SK-N-SH (cell line): ENCODE results near the gene SAT2. TPM values are rescaled to one million over a fixed set of nuclear protein-coding genes. Genes with fewer than 3 reads are reported as not detected.

Experiments
- CTCF ChIA-PET: fragments of 300-600, 350-600 bp; formaldehyde crosslinking; extraction: SDS; loops from one replicate; lab custom pipeline; 2021; lab: Yijun Ruan, JAX
- POLR2A ChIA-PET: fragments of 350-600 bp; sonication (Branson Sonifier 250); formaldehyde crosslinking; extraction: SDS; loops from one replicate; lab custom pipeline; 2020; ENCODE audit warnings: antibody characterized with exemption, inconsistent platforms; lab: Yijun Ruan, JAX
- DNase-seq: peaks from one replicate; pipeline ENCODE4 v3.0.0; 2012
- H2AFZ ChIP-seq: fragments of 200-600 bp; sonication (generic); 2 replicates; pipeline ENCODE4 v1.8.1; 2016; ENCODE audit warnings: antibody characterized with exemption, mild to moderate bottlenecking, low read depth
- H3F3A ChIP-seq: fragments of 200-600 bp; sonication (generic); replicated peaks from 2 replicates; pipeline ENCODE3; 2016; ENCODE audit warnings: antibody characterized with exemption, mild to moderate bottlenecking; ENCODE audit not compliant: insufficient read depth
- H3K27ac ChIP-seq, 2 experiments: fragments of 200-500 bp in 1 of 2; fragments of 200-600 bp in 1 of 2; sonication (Bioruptor generic) in 1 of 2; sonication (generic), shearing (Covaris generic) in 1 of 2; 2 replicates each; pipeline versions ENCODE4 v1.5.1 to v1.6.1; 2014 to 2016; ENCODE audit warnings: low read depth in 2 of 2, inconsistent platforms in 1 of 2, low read length in 1 of 2, mild to moderate bottlenecking in 1 of 2, mixed read lengths in 1 of 2
- H3K27me3 ChIP-seq: fragments of 200-600 bp; sonication (generic), shearing (Covaris generic); 2 replicates; pipeline ENCODE4 v1.6.1; 2016; ENCODE audit warnings: mixed run types; ENCODE audit not compliant: insufficient read depth
- H3K36me3 ChIP-seq, 2 experiments: fragments of 200-500 bp in 1 of 2; fragments of 200-600 bp in 1 of 2; sonication (Bioruptor generic) in 1 of 2; sonication (generic) in 1 of 2; replicated peaks in 1 of 2; 2 replicates each; pipeline versions ENCODE3 to v1.5.1; 2014 to 2016; ENCODE audit warnings: low read length in 1 of 2, mild to moderate bottlenecking in 1 of 2; ENCODE audit not compliant: insufficient read depth in 2 of 2, control insufficient read depth in 1 of 2
- H3K4me1 ChIP-seq, 2 experiments: fragments of 200-500 bp in 1 of 2; fragments of 200-600 bp in 1 of 2; sonication (Bioruptor generic) in 1 of 2; sonication (generic), shearing (Covaris generic) in 1 of 2; 2 replicates each; pipeline versions ENCODE4 v1.5.1 to v1.6.1; 2014 to 2016; ENCODE audit warnings: low read depth in 1 of 2, low read length in 1 of 2, mixed run types in 1 of 2; ENCODE audit not compliant: insufficient read depth in 2 of 2, control insufficient read depth in 1 of 2
- H3K4me2 ChIP-seq: fragments of 200-600 bp; sonication (generic), shearing (Covaris generic); 2 replicates; pipeline ENCODE4 v1.6.1; 2017; ENCODE audit warnings: mixed run types
- H3K4me3 ChIP-seq, 2 experiments: fragments of 200-500 bp in 1 of 2; fragments of 200-600 bp in 1 of 2; sonication (Bioruptor generic) in 1 of 2; sonication (generic), shearing (Covaris generic) in 1 of 2; 2 replicates each; pipeline versions ENCODE4 v1.5.1 to v1.8.1; 2014 to 2016; ENCODE audit warnings: low read depth in 2 of 2, inconsistent platforms in 1 of 2, low read length in 1 of 2, mild to moderate bottlenecking in 1 of 2, mixed read lengths in 1 of 2, moderate library complexity in 1 of 2
- H3K79me2 ChIP-seq: fragments of 200-600 bp; sonication (generic); 2 replicates; pipeline ENCODE4 v1.8.1; 2017; ENCODE audit warnings: mild to moderate bottlenecking; ENCODE audit not compliant: insufficient read depth
- H3K9ac ChIP-seq: fragments of 200-600 bp; sonication (generic); 2 replicates; pipeline ENCODE4 v1.6.1; 2017; ENCODE audit warnings: mixed run types
- H3K9me2 ChIP-seq: fragments of 200-600 bp; sonication (generic); 2 replicates; pipeline ENCODE4 v1.6.1; 2017; ENCODE audit warnings: mixed run types
- H3K9me3 ChIP-seq: fragments of 200-600 bp; sonication (generic); 2 replicates; pipeline ENCODE4 v1.6.1; 2017; ENCODE audit warnings: mixed run types, mild to moderate bottlenecking, moderate library complexity
- H4K20me1 ChIP-seq: fragments of 200-600 bp; sonication (generic); 2 replicates; pipeline ENCODE4 v1.6.1; 2017; ENCODE audit warnings: mild to moderate bottlenecking, mixed run types; ENCODE audit not compliant: insufficient read depth
- CTCF ChIP-seq: fragments of 200-600 bp; sonication (generic); IDR thresholded peaks from 2 replicates; pipeline ENCODE4 v1.6.1; 2017; ENCODE audit warnings: antibody characterized with exemption, mild to moderate bottlenecking, moderate library complexity
- ELF1 ChIP-seq: IDR thresholded peaks from 2 replicates; pipeline ENCODE4 v1.4.0; 2012
- EP300 ChIP-seq, 2 experiments: IDR thresholded peaks; 2 replicates each; pipeline versions ENCODE4 v1.4.0 to v1.6.1; 2012; ENCODE audit warnings: borderline replicate concordance in 1 of 2, low read depth in 1 of 2, low read length in 1 of 2
- FOSL2 ChIP-seq: IDR thresholded peaks from 2 replicates; pipeline ENCODE4 v1.4.0; 2012; ENCODE audit warnings: low read depth, mild to moderate bottlenecking, moderate library complexity, borderline replicate concordance
- FOXM1 ChIP-seq: IDR thresholded peaks from 2 replicates; pipeline ENCODE4 v1.4.0; 2012; ENCODE audit warnings: low read depth, mild to moderate bottlenecking
- GABPA ChIP-seq: IDR thresholded peaks from 2 replicates; pipeline ENCODE4 v1.4.0; 2012; ENCODE audit warnings: low read depth, mild to moderate bottlenecking
- JUND ChIP-seq: IDR thresholded peaks from 2 replicates; pipeline ENCODE4 v1.4.0; 2012
- MAX ChIP-seq: IDR thresholded peaks from 2 replicates; pipeline ENCODE4 v1.4.0; 2012; ENCODE audit warnings: low read depth
- MEF2A ChIP-seq: IDR thresholded peaks from 2 replicates; pipeline ENCODE4 v1.4.0; 2012; ENCODE audit warnings: low read depth, borderline replicate concordance
- MXI1 ChIP-seq: IDR thresholded peaks from 2 replicates; pipeline ENCODE4 v1.6.1; 2012; ENCODE audit warnings: mild to moderate bottlenecking, low read depth, low read length, improper control_type of control experiment
- NFIC ChIP-seq: IDR thresholded peaks from 2 replicates; pipeline ENCODE4 v1.4.0; 2012; ENCODE audit warnings: borderline replicate concordance
- POLR2AphosphoS5 ChIP-seq: IDR thresholded peaks from 2 replicates; pipeline ENCODE4 v1.6.1; 2012; ENCODE audit warnings: low read depth, low read length
- RCOR1 ChIP-seq: fragments of 150-350 bp; IDR thresholded peaks from 2 replicates; pipeline ENCODE4 v1.6.1; 2017; ENCODE audit warnings: antibody characterized with exemption, low read length
- RXRA ChIP-seq: IDR thresholded peaks from 2 replicates; pipeline ENCODE4 v1.4.0; 2012; ENCODE audit warnings: low read depth, mild to moderate bottlenecking, borderline replicate concordance
- TAF1 ChIP-seq: IDR thresholded peaks from 2 replicates; pipeline ENCODE4 v1.6.1; 2012; ENCODE audit warnings: low read depth, mild to moderate bottlenecking, low read length, moderate library complexity, borderline replicate concordance
- TCF12 ChIP-seq: IDR thresholded peaks from 2 replicates; pipeline ENCODE4 v1.4.0; 2012
- YY1 ChIP-seq: IDR thresholded peaks from 2 replicates; pipeline ENCODE4 v1.4.0; 2012; ENCODE audit warnings: low read depth, mild to moderate bottlenecking
- ZBTB33 ChIP-seq: IDR thresholded peaks from 2 replicates; pipeline ENCODE4 v1.4.0; 2012; ENCODE audit warnings: low read depth, borderline replicate concordance
- WGBS: methylation state at CpG from one replicate; pipeline ENCODE4 v1.1.6; 2017; ENCODE audit warnings: low lambda C conversion rate; 5-methylcytosine and 5-hydroxymethylcytosine counted together
- polyA plus RNA-seq, 3 experiments: library from polyadenylated mRNA; depleted of rRNA; stranded (reverse); fragments of >200 nt; gene quantifications; 2 replicates each; pipeline ENCODE4 v1.2.3, GENCODE V29; 2012
- TF ChIP-seq, protein P1 (sequence below): IDR thresholded peaks from 2 replicates; pipeline ENCODE4; 2012
- TF ChIP-seq, protein P2 (sequence below): IDR thresholded peaks from 2 replicates; pipeline ENCODE4 v1.4.0; 2012; ENCODE audit warnings: low read depth, borderline replicate concordance

SAT2 gene
- polyA plus RNA-seq, 1 of the 3 experiments (the other 2 are of a cell fraction) = 43.1 TPM

DNA sequence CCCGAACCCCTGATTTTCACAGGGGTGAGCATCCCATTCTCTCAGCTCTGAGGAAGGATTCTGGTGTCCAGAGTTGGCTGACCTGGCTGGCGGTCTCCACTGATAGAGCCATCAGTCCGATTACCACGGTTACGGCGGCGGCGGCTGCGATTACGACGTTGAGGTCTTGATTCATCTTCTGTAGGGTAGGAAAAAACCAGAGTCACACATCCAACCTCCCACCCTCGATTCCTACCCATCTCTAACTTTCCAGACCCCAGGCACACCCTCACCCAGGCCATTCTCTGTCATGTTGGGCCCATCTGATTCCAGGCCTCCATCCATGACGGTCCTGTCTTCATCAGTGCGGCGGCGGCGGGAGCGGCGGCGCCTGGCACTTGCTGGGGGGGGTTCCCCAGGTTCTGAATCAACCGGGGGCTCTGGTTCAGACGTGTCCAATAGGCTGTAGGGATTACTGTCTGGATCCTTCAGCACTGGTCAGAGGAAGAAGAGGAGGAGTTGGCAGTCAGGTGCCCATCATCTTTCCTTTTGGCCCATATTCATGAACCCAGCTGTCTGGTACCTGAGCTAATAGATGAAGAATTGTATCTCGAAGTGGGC, 35.1 kb downstream of the SAT2 start (continued):
- no peak for TF ChIP-seq CTCF
- TF ChIP-seq MXI1 = no peak
- TF ChIP-seq TCF12 = no peak

GRCh38 chr17:7591596-7591995, 36.0 kb downstream of the SAT2 start:
- Histone ChIP-seq H4K20me1 (no peaks in the 10 kb centered on the region), H2AFZ (no peak overlapping the region), H3K9me2 (no peaks in the 10 kb centered on the region), H3K79me2 (peaks cover 11% of the 10 kb centered on the region; the same call in 1 of the 2 replicates), H3K4me3 (no peak overlapping the region), H3K4me1 (peaks cover 17 to 32% of the 10 kb centered on the region in 2 experiments), H3K36me3 (peaks cover 35 to 71% of the 10 kb centered on the region in 2 experiments), H3K4me2 (no peak overlapping the region), H3K27me3 (no peaks in the 10 kb centered on the region), H3K9ac (no peak overlapping the region), H3K27ac (peak overlapping the region; percentile 8 to 47; a peak in 2 of 4 replicates), H3K9me3 (no peaks in the 10 kb centered on the region), H3F3A (peaks cover 51% of the 10 kb centered on the region)
- POLR2A ChIA-PET = interaction anchor here (3.5 kb wide), 1 partner anchor 95 kb away, joined by 23 read pairs; the partner anchor contains the start of genes TP53 and WRAP53
- DNase-seq = no peak
- TF ChIP-seq JUND (no peak), TAF1 (no peak), ELF1 (no peak), CTCF (no peak), ZBTB33 (no peak), FOXM1 (no peak), MEF2A (no peak), GABPA (no peak), MAX (no peak), YY1 (no peak), FOSL2 (no peak), POLR2AphosphoS5 (no peak), RXRA (no peak), EP300 (IDR thresholded peaks at IDR 0.05; ENCODE audit: borderline replicate concordance in 1 of 2, low read depth in 1 of 2, low read length in 1 of 2) (no peak), RCOR1 (no peak), NFIC (no peak)
- TF ChIP-seq, protein P1, sequence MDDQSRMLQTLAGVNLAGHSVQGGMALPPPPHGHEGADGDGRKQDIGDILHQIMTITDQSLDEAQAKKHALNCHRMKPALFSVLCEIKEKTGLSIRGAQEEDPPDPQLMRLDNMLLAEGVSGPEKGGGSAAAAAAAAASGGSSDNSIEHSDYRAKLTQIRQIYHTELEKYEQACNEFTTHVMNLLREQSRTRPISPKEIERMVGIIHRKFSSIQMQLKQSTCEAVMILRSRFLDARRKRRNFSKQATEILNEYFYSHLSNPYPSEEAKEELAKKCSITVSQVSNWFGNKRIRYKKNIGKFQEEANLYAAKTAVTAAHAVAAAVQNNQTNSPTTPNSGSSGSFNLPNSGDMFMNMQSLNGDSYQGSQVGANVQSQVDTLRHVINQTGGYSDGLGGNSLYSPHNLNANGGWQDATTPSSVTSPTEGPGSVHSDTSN = no peak
- TF ChIP-seq, protein P2, sequence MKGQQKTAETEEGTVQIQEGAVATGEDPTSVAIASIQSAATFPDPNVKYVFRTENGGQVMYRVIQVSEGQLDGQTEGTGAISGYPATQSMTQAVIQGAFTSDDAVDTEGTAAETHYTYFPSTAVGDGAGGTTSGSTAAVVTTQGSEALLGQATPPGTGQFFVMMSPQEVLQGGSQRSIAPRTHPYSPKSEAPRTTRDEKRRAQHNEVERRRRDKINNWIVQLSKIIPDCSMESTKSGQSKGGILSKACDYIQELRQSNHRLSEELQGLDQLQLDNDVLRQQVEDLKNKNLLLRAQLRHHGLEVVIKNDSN = no peak
- CTCF ChIA-PET = interaction anchor here (0.8 to 3.4 kb wide), 4 partner anchors 31 to 155 kb away, joined by 3 to 17 read pairs (median 4); partner anchors contain the start of gene WRAP53
- 97% methylated on average over 5 of the region's 5 CpGs for WGBS
